Sigmoid colon (tissue), 4 donors: ENCODE data around the gene CLDN19.

Source experiments
- CTCF ChIP-seq, 4 experiments: fragments of 450-650 bp in 3 of 4; fragments of 200-600 bp in 1 of 4; IDR thresholded peaks; one replicate each; pipeline ENCODE4 v1.5.1; 2016 to 2019; ENCODE audit warnings: antibody characterized with exemption in 4 of 4, mild to moderate bottlenecking in 3 of 4, moderate library complexity in 2 of 4
- POLR2AphosphoS5 ChIP-seq, 4 donors: sonication (generic); formaldehyde crosslinking; IDR thresholded peaks; one replicate each; pipeline ENCODE4 v1.6.1; 2017; ENCODE audit warnings: antibody characterized with exemption in 4 of 4

GRCh38 chr1:42692461-42692860, 47.6 kb downstream of the CLDN19 start:
- TF ChIP-seq POLR2AphosphoS5 (IDR thresholded peaks at IDR 0.05): no peak
- TF ChIP-seq CTCF (IDR thresholded peaks at IDR 0.05): no peak
